Thyroid gland (tissue), 4 donors: ENCODE results near the gene MRTFB.

Experiments used
- CTCF ChIP-seq, 6 experiments: fragments of 200-600 bp in 3 of 6; fragments of 450-650 bp in 3 of 6; sonication (generic) in 3 of 6; IDR thresholded peaks; one replicate each; pipeline ENCODE4 v1.5.1; 2016 to 2019; ENCODE audit warnings: antibody characterized with exemption in 6 of 6, mild to moderate bottlenecking in 2 of 6, inconsistent platforms in 1 of 6, moderate library complexity in 1 of 6
- POLR2A ChIP-seq, 2 donors: fragments of 450-650 bp; IDR thresholded peaks; one replicate each; pipeline ENCODE4 v1.6.1; 2017; ENCODE audit warnings: antibody characterized with exemption in 2 of 2, mild to moderate bottlenecking in 2 of 2, moderate library complexity in 1 of 2

DNA sequence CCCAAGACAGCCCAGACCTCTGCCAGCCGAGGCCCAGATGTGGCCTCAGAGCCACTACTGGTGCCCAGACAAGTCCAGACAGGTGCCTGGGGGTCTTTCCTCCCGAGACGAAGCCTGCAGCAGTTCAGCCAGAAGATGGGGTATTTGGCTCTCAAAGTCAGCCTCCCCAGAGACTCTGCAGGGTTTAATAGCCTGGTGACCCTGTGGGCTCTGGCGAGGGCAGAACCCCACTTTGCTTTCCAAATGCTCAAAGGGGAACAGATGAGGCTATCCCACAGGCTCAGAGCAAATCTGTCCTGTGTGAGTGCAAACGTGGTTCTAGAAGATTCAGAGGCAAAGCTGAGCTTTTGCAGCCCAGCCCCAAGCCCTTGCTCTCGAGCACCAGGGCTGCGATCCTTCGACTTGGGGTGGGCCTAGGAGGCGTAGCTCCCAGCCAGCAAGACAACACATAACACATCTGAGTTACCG, 236.0 kb downstream of the MRTFB start:
- TF ChIP-seq CTCF (IDR thresholded peaks at IDR 0.05): no peak
- no peak for TF ChIP-seq POLR2A (IDR thresholded peaks at IDR 0.05)
